Prostate gland (tissue), 2 donors: ENCODE data around the gene KAZN.

Experiments used
- CTCF ChIP-seq, 4 experiments: fragments of 200-600 bp in 2 of 4; fragments of 450-650 bp in 2 of 4; sonication (generic) in 2 of 4; IDR thresholded peaks; 1 replicate in 3 of 4; 2 replicates in 1 of 4; pipeline ENCODE4 v1.5.1; 2016 to 2019; ENCODE audit warnings: antibody characterized with exemption in 4 of 4, mild to moderate bottlenecking in 2 of 4, moderate library complexity in 2 of 4
- POLR2A ChIP-seq: fragments of 450-650 bp; IDR thresholded peaks from one replicate; pipeline ENCODE4 v1.6.1; 2016; ENCODE audit warnings: antibody characterized with exemption, mild to moderate bottlenecking

GRCh38 chr1:15151377-15151806, 552.9 kb downstream of the KAZN start:
- TF ChIP-seq CTCF (IDR thresholded peaks at IDR 0.05) (no peak), POLR2A (no peak)
